GM12865 (cell line): ENCODE results near the gene ADI1.
"Not testable (repeated sequence)": the region's sequence is repeated elsewhere in the genome, so short reads cannot be mapped to it uniquely, and the experiment has no call there.

Experiments
- DNase-seq: peaks from one replicate; pipeline ENCODE4 v3.0.0; 2010; ENCODE audit warnings: low read depth
- H3K4me3 ChIP-seq: 2 replicates; pipeline ENCODE4 v1.5.1; 2011; ENCODE audit warnings: mild to moderate bottlenecking, low read depth, low read length, control low read depth
- CTCF ChIP-seq: IDR thresholded peaks from 2 replicates; pipeline ENCODE4 v1.5.1; 2011; ENCODE audit warnings: low read length, control low read depth, low read depth, inconsistent platforms; ENCODE audit not compliant: insufficient read depth; ENCODE audit errors: missing control alignments

The ADI1 gene

GRCh38 chr2:3504741-3505140 is 14.6 kb downstream of the ADI1 start:
- no peak for TF ChIP-seq CTCF

DNA sequence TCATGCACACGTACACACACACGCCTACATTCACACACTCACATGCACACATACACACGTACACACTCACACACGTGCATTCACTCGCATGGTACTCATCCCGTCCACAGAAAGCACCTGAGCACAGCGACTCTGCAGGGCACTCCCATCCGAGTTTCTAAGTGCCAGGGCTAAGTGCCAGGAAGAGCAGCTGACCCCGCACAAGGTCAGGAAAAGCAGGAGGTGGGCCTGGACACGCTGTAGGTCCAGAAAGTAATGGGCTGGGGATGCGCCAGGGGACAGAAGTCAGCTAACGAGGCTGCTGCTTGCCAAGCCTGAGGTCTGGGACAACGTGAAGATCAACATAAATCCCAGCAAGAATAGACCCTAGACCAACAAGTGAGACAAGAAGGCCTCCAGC is 15.8 kb downstream of the ADI1 start:
- no peak for TF ChIP-seq CTCF

More at GRCh38 chr2:3504741-3505140, 14.6 kb downstream of the ADI1 start:
- no peak for DNase-seq
- H3K4me3 ChIP-seq = no peak overlapping the region

GRCh38 chr2:3503046-3503445 is 16.3 kb downstream of the ADI1 start:
- H3K4me3 ChIP-seq = no peak overlapping the region
- no peak for TF ChIP-seq CTCF
- no peak for DNase-seq

More for the DNA sequence above, 15.8 kb downstream of the ADI1 start:
- no peak overlapping the region for H3K4me3 ChIP-seq
- no peak for DNase-seq

DNA sequence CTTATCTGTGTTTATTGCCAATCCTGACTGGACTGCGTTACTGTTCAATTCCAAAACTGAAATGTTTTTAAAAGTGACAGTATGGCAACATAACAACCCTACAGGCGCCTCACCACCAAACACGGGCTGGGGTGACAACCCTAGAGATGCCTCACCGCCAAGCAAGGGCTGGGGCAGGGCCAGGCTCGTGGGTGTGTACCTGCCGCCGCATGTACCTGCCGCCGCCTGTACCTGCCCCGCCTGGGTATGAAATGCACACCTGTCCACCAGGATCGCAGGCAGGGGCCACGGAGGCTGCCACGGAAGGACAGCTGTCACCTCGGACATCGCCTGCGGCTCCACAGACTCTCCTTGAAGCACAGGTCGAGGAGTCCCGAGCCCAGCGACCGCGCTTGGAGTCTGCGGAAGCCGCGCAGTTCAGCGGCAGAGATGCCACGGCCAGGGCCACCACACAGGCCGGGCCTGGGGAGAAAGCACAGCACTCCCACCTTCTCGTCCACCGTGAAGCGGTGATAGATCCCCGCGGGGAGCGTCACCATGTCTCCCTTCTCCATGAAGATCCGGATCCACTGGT is 18.9 kb downstream of the ADI1 start:
- no peak for TF ChIP-seq CTCF
- DNase-seq = no peak
- H3K4me3 ChIP-seq = no peak overlapping the region

GRCh38 chr2:3498783-3499394 is 20.4 kb downstream of the ADI1 start:
- H3K4me3 ChIP-seq = no peak overlapping the region
- no peak for TF ChIP-seq CTCF
- no peak for DNase-seq

DNA sequence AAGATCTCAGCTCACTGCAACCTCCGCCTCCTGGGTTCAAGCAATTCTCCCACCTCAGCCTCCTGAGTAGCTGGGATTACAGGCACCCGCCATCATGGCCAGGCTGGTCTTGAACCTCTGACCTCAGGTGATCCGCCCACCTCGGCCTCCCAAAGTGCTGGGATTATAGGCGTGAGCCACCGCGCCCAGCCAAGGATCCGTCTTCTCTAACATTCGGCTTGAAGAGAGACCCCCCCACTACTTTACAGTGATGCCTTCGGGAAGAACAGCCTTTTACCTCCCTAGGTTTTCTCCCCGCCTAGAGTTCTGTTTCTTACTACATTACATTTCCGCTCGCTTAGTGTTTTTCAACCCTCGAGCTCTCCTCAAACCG is 22.6 kb downstream of the ADI1 start:
- not testable (repeated sequence) for H3K4me3 ChIP-seq, DNase-seq

- no peak for TF ChIP-seq CTCF
- DNase-seq = no peak
- no peak overlapping the region for H3K4me3 ChIP-seq
These were observed 24.2 kb downstream of the ADI1 start for GRCh38 chr2:3494984-3495666.
